BE2C (cell line): Measurements from ENCODE around the gene NELFA.

Source experiments
- DNase-seq: peaks from one replicate; pipeline ENCODE4 v3.0.0-alpha.2; 2020
- H3K27me3 ChIP-seq: fragments of 250-450 bp; sonication (Bioruptor Pico); 2 replicates; pipeline ENCODE4 v1.5.1; 2020; ENCODE audit warnings: mild to moderate bottlenecking
- H3K36me3 ChIP-seq: fragments of 250-450 bp; sonication (Bioruptor Pico); 2 replicates; pipeline ENCODE4 v1.5.1; 2020; ENCODE audit warnings: mild to moderate bottlenecking
- H3K4me1 ChIP-seq: fragments of 250-450 bp; sonication (Bioruptor Pico); 2 replicates; pipeline ENCODE4 v1.5.1; 2020
- H3K4me3 ChIP-seq: 2 replicates; pipeline ENCODE4 v1.5.1; 2011; ENCODE audit warnings: low read depth, low read length
- H3K9me3 ChIP-seq: fragments of 250-450 bp; sonication (Bioruptor Pico); 2 replicates; pipeline ENCODE4 v1.5.1; 2020
- CTCF ChIP-seq: IDR thresholded peaks from 2 replicates; pipeline ENCODE4 v1.5.1; 2012; ENCODE audit warnings: mild to moderate bottlenecking, low read depth, low read length

NELFA gene

GRCh38 chr4:1950369-1950768, 58.4 kb downstream of the NELFA start:
- Histone ChIP-seq H3K36me3 (peaks cover 61% of the 10 kb centered on the region), H3K27me3 (no peaks in the 10 kb centered on the region), H3K4me1 (no peaks in the 10 kb centered on the region), H3K4me3 (no peak overlapping the region), H3K9me3 (no peaks in the 10 kb centered on the region)
- TF ChIP-seq CTCF = no peak
- no peak for DNase-seq

GRCh38 chr4:1948892-1949436, 59.8 kb downstream of the NELFA start:
- Histone ChIP-seq H3K27me3 (no peaks in the 10 kb centered on the region), H3K36me3 (peaks cover 56% of the 10 kb centered on the region), H3K4me3 (no peak overlapping the region), H3K4me1 (no peaks in the 10 kb centered on the region), H3K9me3 (no peaks in the 10 kb centered on the region)
- no peak for TF ChIP-seq CTCF
- DNase-seq = no peak

GRCh38 chr4:1948232-1948631, 60.5 kb downstream of the NELFA start:
- no peak for TF ChIP-seq CTCF
- Histone ChIP-seq H3K9me3 (no peaks in the 10 kb centered on the region), H3K36me3 (peaks cover 52% of the 10 kb centered on the region), H3K4me1 (no peaks in the 10 kb centered on the region), H3K4me3 (no peak overlapping the region), H3K27me3 (no peaks in the 10 kb centered on the region)
- DNase-seq = no peak

GRCh38 chr4:1945912-1946311, 62.9 kb downstream of the NELFA start:
- Histone ChIP-seq H3K36me3 (peaks cover 50% of the 10 kb centered on the region), H3K4me1 (no peaks in the 10 kb centered on the region), H3K27me3 (no peaks in the 10 kb centered on the region), H3K4me3 (no peak overlapping the region), H3K9me3 (no peaks in the 10 kb centered on the region)
- no peak for TF ChIP-seq CTCF
- DNase-seq = no peak

- H3K27me3 ChIP-seq = no peaks in the 10 kb centered on the region
- no peak for TF ChIP-seq CTCF
Measured at GRCh38 chr4:1945124-1945895, 63.5 kb downstream of the NELFA start.

GRCh38 chr4:1943928-1944327, 64.8 kb downstream of the NELFA start:
- Histone ChIP-seq H3K4me1 (no peaks in the 10 kb centered on the region), H3K36me3 (peaks cover 50% of the 10 kb centered on the region), H3K27me3 (no peaks in the 10 kb centered on the region), H3K9me3 (no peaks in the 10 kb centered on the region), H3K4me3 (no peak overlapping the region)
- DNase-seq = no peak
- peak; percentile 8; the same call in 1 of the 2 replicates for TF ChIP-seq CTCF

More at GRCh38 chr4:1945124-1945895, 63.5 kb downstream of the NELFA start:
- no peaks in the 10 kb centered on the region for H3K9me3 ChIP-seq
- no peak for DNase-seq
- H3K4me1 ChIP-seq = no peaks in the 10 kb centered on the region
- no peak overlapping the region for H3K4me3 ChIP-seq
- H3K36me3 ChIP-seq = peaks cover 48% of the 10 kb centered on the region
